Neuronal stem cell (in vitro differentiated cells): ENCODE measurements around the gene SMAP1.
A peak's percentile ranks its signal among the peaks of the same experiment; 100 is the strongest.

Experiments
- DNase-seq: peaks from one replicate; pipeline ENCODE4 v3.0.0-alpha.2; 2013; ENCODE audit warnings: low spot score
- H2AFZ ChIP-seq: one replicate; pipeline ENCODE4 v1.6.1; 2013; ENCODE audit warnings: mild to moderate bottlenecking, low read length, inconsistent platforms
- H2AK5ac ChIP-seq: 2 replicates; pipeline ENCODE4 v1.6.1; 2013; ENCODE audit warnings: low read depth, mild to moderate bottlenecking, inconsistent platforms, low read length, moderate library complexity, mixed read lengths
- H2BK120ac ChIP-seq: 2 replicates; pipeline ENCODE4 v1.6.1; 2013; ENCODE audit warnings: low read depth, mild to moderate bottlenecking, inconsistent platforms, low read length, moderate library complexity, mixed read lengths
- H2BK12ac ChIP-seq: one replicate; pipeline ENCODE4 v1.6.1; 2013; ENCODE audit warnings: low read length, inconsistent platforms
- H2BK15ac ChIP-seq: 2 replicates; pipeline ENCODE4 v1.6.1; 2013; ENCODE audit warnings: mild to moderate bottlenecking, low read length, inconsistent platforms, mixed read lengths
- H2BK5ac ChIP-seq: one replicate; pipeline ENCODE4 v1.6.1; 2013; ENCODE audit warnings: inconsistent platforms, mild to moderate bottlenecking, low read length, moderate library complexity
- H3K14ac ChIP-seq: one replicate; pipeline ENCODE4 v1.6.1; 2013; ENCODE audit warnings: low read length, inconsistent platforms
- H3K18ac ChIP-seq: 2 replicates; pipeline ENCODE4 v1.6.1; 2013; ENCODE audit warnings: low read length, inconsistent platforms
- H3K23ac ChIP-seq: 2 replicates; pipeline ENCODE4 v1.6.1; 2013; ENCODE audit warnings: low read depth, mild to moderate bottlenecking, mixed read lengths, low read length, inconsistent platforms; ENCODE audit not compliant: poor library complexity
- H3K27ac ChIP-seq: replicated peaks from 3 replicates; pipeline ENCODE4 v1.5.1; 2013; ENCODE audit warnings: low read length, inconsistent platforms
- H3K27me3 ChIP-seq, 3 experiments: 2 replicates each; pipeline ENCODE4 v1.6.1; 2013; ENCODE audit warnings: low read length in 3 of 3, mild to moderate bottlenecking in 2 of 3, inconsistent platforms in 1 of 3, low read depth in 1 of 3, mixed read lengths in 1 of 3, moderate library complexity in 1 of 3; ENCODE audit not compliant: control insufficient read depth in 3 of 3, insufficient read depth in 3 of 3
- H3K36me3 ChIP-seq, 2 donors: replicated peaks in 1 of 2; 2 replicates each; pipeline ENCODE4 v1.6.1; 2013; ENCODE audit warnings: low read length in 2 of 2; ENCODE audit not compliant: control insufficient read depth in 2 of 2, insufficient read depth in 2 of 2
- H3K4ac ChIP-seq: 2 replicates; pipeline ENCODE4 v1.6.1; 2013; ENCODE audit warnings: inconsistent platforms, mild to moderate bottlenecking, low read length, moderate library complexity
- H3K4me1 ChIP-seq, 2 donors: 1 replicate in 1 of 2; 2 replicates in 1 of 2; pipeline ENCODE4 v1.6.1; 2013; ENCODE audit warnings: low read length in 2 of 2, low read depth in 1 of 2; ENCODE audit not compliant: control insufficient read depth in 2 of 2, insufficient read depth in 1 of 2
- H3K4me2 ChIP-seq: one replicate; pipeline ENCODE4 v1.6.1; 2013; ENCODE audit warnings: mild to moderate bottlenecking, low read length, inconsistent platforms; ENCODE audit not compliant: insufficient read depth, poor library complexity, severe bottlenecking
- H3K4me3 ChIP-seq, 2 donors: 2 replicates each; pipeline ENCODE4 v1.5.1; 2013; ENCODE audit warnings: low read length in 2 of 2, mild to moderate bottlenecking in 2 of 2, inconsistent platforms in 1 of 2, moderate library complexity in 1 of 2
- H3K79me1 ChIP-seq: one replicate; pipeline ENCODE4 v1.6.1; 2013; ENCODE audit warnings: low read depth, mild to moderate bottlenecking, inconsistent platforms, low read length, moderate library complexity
- H3K9ac ChIP-seq: one replicate; pipeline ENCODE4 v1.6.1; 2013; ENCODE audit warnings: mild to moderate bottlenecking, low read depth, low read length, inconsistent platforms; ENCODE audit not compliant: poor library complexity
- H3K9me3 ChIP-seq, 2 donors: replicated peaks in 1 of 2; 2 replicates each; pipeline versions ENCODE3 to v1.6.1; 2013; ENCODE audit warnings: low read length in 2 of 2, mild to moderate bottlenecking in 2 of 2, inconsistent platforms in 1 of 2, low read depth in 1 of 2, mixed read lengths in 1 of 2, moderate library complexity in 1 of 2; ENCODE audit not compliant: control insufficient read depth in 2 of 2, insufficient read depth in 1 of 2
- H4K8ac ChIP-seq: one replicate; pipeline ENCODE4 v1.6.1; 2013; ENCODE audit warnings: low read depth, mild to moderate bottlenecking, inconsistent platforms, low read length, moderate library complexity
- H4K91ac ChIP-seq: one replicate; pipeline ENCODE4 v1.6.1; 2013; ENCODE audit warnings: low read length, low read depth, mild to moderate bottlenecking, inconsistent platforms; ENCODE audit not compliant: poor library complexity
- WGBS, 2 donors: extraction: QIAGEN DNeasy Blood & Tissue Kit; methylation state at CpG; one replicate each; pipeline ENCODE4 v1.1.7; 2013; ENCODE audit warnings: missing lambda C conversion rate in 2 of 2, mixed read lengths in 1 of 2; ENCODE audit not compliant: insufficient read length in 2 of 2, insufficient replicate concordance in 1 of 2; ENCODE audit errors: extremely low coverage in 2 of 2; 5-methylcytosine and 5-hydroxymethylcytosine counted together

Gene SMAP1

DNA sequence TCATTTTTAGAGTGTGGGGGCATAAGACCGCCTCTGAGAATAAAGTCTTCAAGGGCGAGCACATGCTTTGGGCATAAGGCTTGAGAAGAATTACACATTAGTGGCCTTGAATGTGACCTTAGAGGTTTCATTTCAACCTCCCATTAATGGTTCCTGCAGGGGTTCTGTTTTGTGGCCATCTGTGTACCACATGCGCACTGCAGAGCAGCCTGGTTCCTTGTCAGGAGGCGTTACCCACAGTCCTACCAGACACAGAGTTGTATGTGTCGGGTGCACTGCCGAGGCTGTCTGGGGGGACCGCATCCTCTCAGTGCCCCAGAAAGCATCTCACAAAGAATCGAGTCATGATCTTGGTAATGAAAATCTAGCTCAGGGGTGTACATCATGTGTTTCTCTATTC is 173.4 kb downstream of the SMAP1 start:
- Histone ChIP-seq H4K8ac (no peak overlapping the region), H2BK5ac (no peak overlapping the region), H2BK120ac (no peak overlapping the region), H3K9me3 (no peaks in the 10 kb centered on the region), H3K36me3 (peaks cover 0 to under 1% of the 10 kb centered on the region in 2 donors), H2AK5ac (no peak overlapping the region), H3K4me3 (peak overlapping the region in 1 of 2 donors; percentile 54), H3K14ac (no peak overlapping the region), H3K27me3 (no peaks in the 10 kb centered on the region), H3K27ac (no peak overlapping the region), H2BK12ac (no peak overlapping the region), H3K79me1 (no peaks in the 10 kb centered on the region), H3K18ac (no peak overlapping the region), H3K4me2 (no peak overlapping the region), H3K4me1 (peaks cover 0 to 2% of the 10 kb centered on the region in 2 donors), H2BK15ac (no peak overlapping the region), H3K9ac (no peak overlapping the region), H3K4ac (no peak overlapping the region), H3K23ac (no peak overlapping the region), H2AFZ (no peak overlapping the region), H4K91ac (no peak overlapping the region)
- WGBS, 2 donors: no CpG with 5 or more reads among the region's 8 CpGs
- no peak for DNase-seq

DNA sequence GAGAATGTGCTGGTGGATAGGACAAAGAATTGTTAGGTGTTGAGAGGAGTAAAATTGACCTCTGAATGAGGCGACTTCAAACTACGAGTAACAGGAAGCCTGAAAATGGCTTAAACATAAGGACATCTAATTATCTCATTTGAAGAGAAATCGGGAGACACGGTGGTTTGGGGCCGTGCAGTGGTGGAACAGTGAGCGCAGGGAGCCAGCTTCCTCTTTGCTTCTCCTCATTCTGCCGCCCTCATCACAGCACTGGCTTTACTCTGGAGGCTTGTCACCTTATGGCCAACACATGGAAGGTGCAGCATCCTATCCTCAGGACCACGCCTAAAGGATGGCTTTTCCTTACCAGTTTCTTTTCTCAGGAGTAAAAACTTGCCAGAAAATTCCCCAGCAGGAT is 174.9 kb downstream of the SMAP1 start:
- H3K4me2 ChIP-seq: no peak overlapping the region
- no CpG with 5 or more reads among the region's 8 CpGs for WGBS, 2 donors
- no peak for DNase-seq
- no peak overlapping the region for H4K8ac ChIP-seq
- H2AK5ac ChIP-seq: no peak overlapping the region
- no peak overlapping the region for H3K27ac ChIP-seq
- no peaks in the 10 kb centered on the region for H3K79me1 ChIP-seq
- no peak overlapping the region for H2BK120ac ChIP-seq
- H2BK12ac ChIP-seq: no peak overlapping the region
- H3K18ac ChIP-seq: no peak overlapping the region
- H2BK5ac ChIP-seq: no peak overlapping the region
- peaks cover 0 to 5% of the 10 kb centered on the region in 2 donors for H3K36me3 ChIP-seq
- H2AFZ ChIP-seq: no peak overlapping the region
- no peak overlapping the region for H3K9ac ChIP-seq
- no peaks in the 10 kb centered on the region for H3K9me3 ChIP-seq
- no peaks in the 10 kb centered on the region for H3K27me3 ChIP-seq
- H3K23ac ChIP-seq: no peak overlapping the region
- H4K91ac ChIP-seq: no peak overlapping the region
- peaks cover 0 to 2% of the 10 kb centered on the region in 2 donors for H3K4me1 ChIP-seq
- no peak overlapping the region for H3K4me3 ChIP-seq
- H2BK15ac ChIP-seq: no peak overlapping the region
- no peak overlapping the region for H3K14ac ChIP-seq
- no peak overlapping the region for H3K4ac ChIP-seq

DNA sequence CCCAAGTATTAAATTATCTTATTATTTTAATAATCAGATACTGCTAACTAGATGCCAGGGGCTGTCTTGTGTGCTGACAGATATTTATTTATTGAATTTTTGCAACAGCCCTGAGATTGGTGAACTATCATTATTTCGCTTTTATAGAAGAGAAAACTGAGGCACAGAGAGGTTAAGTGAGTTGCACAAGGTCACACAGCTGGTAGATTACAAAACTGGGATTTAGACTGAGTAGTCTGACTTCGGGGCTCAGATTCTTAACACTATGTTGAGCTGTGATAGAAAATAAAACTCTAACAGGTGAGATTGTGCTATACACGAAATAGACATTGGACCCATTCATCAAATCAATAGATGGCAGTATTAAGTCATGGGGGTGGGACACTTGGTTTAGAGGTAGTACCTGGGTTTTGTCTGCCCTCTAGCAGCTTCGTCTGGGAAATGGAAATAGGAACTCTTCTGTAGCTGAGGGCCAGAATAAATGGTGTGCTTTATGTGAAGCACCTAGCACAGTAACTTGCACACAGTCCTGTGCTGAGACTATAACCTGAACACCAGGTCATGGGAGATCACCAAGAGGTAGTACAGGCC is 175.7 kb downstream of the SMAP1 start:
- no peak overlapping the region for H4K91ac ChIP-seq
- no peak overlapping the region for H4K8ac ChIP-seq
- no peak overlapping the region for H3K4ac ChIP-seq
- no peak overlapping the region for H3K27ac ChIP-seq
- no peak for DNase-seq
- H3K14ac ChIP-seq: no peak overlapping the region
- H3K36me3 ChIP-seq: peaks cover 0 to 5% of the 10 kb centered on the region in 2 donors
- H2BK15ac ChIP-seq: no peak overlapping the region
- H2AK5ac ChIP-seq: no peak overlapping the region
- H2AFZ ChIP-seq: no peak overlapping the region
- no peak overlapping the region for H3K23ac ChIP-seq
- H3K9ac ChIP-seq: no peak overlapping the region
- no peak overlapping the region for H3K4me3 ChIP-seq
- peaks cover 0 to 1% of the 10 kb centered on the region in 2 donors for H3K4me1 ChIP-seq
- no peaks in the 10 kb centered on the region for H3K27me3 ChIP-seq
- H3K79me1 ChIP-seq: no peaks in the 10 kb centered on the region
- no peak overlapping the region for H3K18ac ChIP-seq
- H2BK12ac ChIP-seq: no peak overlapping the region
- no peak overlapping the region for H2BK120ac ChIP-seq
- WGBS, 2 donors: no CpG with 5 or more reads among the region's 4 CpGs
- H3K9me3 ChIP-seq: peaks cover 0 to 5% of the 10 kb centered on the region in 2 donors
- no peak overlapping the region for H3K4me2 ChIP-seq
- no peak overlapping the region for H2BK5ac ChIP-seq

DNA sequence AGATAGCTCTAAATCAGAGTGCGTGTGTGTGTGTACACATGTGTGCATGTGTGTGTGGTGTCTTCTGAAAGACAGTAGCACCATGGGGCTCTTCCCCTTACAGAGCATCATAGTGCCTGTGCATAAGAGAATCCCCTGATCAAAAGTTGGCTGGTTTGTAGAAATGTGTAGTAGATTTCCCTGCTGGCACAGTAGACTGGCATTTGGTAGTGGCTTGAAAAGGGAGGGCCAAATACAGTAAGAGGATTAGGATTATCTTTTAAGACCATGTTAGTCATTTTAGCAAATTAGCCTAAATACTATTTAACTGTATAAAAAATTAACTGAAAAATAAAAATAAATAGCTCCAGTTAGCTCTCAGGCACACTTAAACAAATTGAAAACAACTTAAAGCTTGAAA is 176.6 kb downstream of the SMAP1 start:
- H2BK5ac ChIP-seq: no peak overlapping the region
- no peak overlapping the region for H4K91ac ChIP-seq
- H3K27ac ChIP-seq: no peak overlapping the region
- H3K27me3 ChIP-seq: no peaks in the 10 kb centered on the region
- H3K14ac ChIP-seq: no peak overlapping the region
- peaks cover 0 to 5% of the 10 kb centered on the region in 2 donors for H3K36me3 ChIP-seq
- no peak overlapping the region for H3K4ac ChIP-seq
- no peak overlapping the region for H3K23ac ChIP-seq
- H2BK15ac ChIP-seq: no peak overlapping the region
- no peak overlapping the region for H4K8ac ChIP-seq
- H2AK5ac ChIP-seq: no peak overlapping the region
- H3K18ac ChIP-seq: no peak overlapping the region
- H3K9ac ChIP-seq: no peak overlapping the region
- DNase-seq: no peak
- H2AFZ ChIP-seq: no peak overlapping the region
- H3K4me2 ChIP-seq: no peak overlapping the region
- H2BK12ac ChIP-seq: no peak overlapping the region
- no peaks in the 10 kb centered on the region for H3K4me1 ChIP-seq
- H3K79me1 ChIP-seq: no peaks in the 10 kb centered on the region
- no peak overlapping the region for H3K4me3 ChIP-seq
- peaks cover 0 to 10% of the 10 kb centered on the region in 2 donors for H3K9me3 ChIP-seq
- no peak overlapping the region for H2BK120ac ChIP-seq
- no CpG with 5 or more reads among the region's 1 CpG for WGBS, 2 donors
